Globus pallidus (tissue), 1 donor: ENCODE results near the gene NBPF8.
"Not testable (repeated sequence)": the region's sequence is repeated elsewhere in the genome, so short reads cannot be mapped to it uniquely, and the experiment has no call there.

Experiments used
- DNase-seq: peaks from one replicate; pipeline ENCODE4 v3.0.0-alpha.2; 2015; ENCODE audit warnings: low spot score

NBPF8 gene, protein sequence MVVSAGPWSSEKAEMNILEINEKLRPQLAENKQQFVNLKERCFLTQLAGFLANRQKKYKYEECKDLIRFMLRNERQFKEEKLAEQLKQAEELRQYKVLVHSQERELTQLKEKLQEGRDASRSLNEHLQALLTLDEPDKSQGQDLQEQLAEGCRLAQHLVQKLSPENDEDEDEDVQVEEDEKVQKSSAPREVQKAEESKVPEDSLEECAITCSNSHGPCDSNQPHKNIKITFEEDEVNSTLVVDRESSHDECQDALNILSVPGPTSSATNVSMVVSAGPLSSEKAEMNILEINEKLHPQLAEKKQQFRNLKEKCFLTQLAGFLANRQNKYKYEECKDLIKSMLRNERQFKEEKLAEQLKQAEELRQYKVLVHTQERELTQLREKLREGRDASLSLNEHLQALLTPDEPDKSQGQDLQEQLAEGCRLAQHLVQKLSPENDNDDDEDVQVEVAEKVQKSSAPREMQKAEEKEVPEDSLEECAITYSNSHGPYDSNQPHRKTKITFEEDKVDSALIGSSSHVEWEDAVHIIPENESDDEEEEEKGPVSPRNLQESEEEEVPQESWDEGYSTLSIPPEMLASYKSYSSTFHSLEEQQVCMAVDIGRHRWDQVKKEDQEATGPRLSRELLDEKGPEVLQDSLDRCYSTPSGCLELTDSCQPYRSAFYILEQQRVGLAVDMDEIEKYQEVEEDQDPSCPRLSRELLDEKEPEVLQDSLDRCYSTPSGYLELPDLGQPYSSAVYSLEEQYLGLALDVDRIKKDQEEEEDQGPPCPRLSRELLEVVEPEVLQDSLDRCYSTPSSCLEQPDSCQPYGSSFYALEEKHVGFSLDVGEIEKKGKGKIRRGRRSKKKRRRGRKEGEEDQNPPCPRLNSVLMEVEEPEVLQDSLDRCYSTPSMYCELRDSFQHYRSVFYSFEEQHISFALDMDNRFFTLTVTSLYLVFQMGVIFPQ

DNA sequence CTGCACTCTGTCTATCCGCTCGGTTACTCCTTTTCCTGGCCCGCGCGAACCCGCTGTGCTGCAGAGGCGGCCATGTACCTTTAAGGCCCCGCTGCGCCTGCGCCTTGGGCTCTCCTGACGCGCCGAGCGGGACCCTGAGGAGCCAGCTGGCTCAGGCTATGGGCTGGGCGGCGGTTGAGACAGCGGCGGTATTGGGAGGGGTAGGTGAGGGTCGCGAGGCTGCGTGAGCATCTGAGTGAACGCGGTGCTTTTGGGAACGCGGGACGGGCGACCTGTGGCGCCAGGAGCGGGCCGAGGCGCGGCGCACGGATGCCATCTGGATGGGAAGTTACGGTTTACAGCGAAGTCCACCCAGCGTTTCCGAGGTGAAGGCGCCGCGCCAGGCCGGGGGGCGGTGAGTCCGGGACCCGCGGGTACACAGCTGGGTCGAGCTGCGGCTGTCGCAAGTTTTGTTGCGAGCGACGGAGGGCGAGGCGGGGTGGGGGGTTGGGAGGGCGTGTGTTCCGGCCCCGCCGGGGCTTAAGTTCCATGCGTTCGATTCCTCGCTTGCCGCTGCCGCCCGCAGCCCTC is at the start of gene NBPF8:
NBPF8 (plus strand) TSS at position 125 of the 570 bp plus-strand sequence. CDS start 21,488 bp downstream, outside the sequence.
- peak; percentile 17 for DNase-seq

DNA sequence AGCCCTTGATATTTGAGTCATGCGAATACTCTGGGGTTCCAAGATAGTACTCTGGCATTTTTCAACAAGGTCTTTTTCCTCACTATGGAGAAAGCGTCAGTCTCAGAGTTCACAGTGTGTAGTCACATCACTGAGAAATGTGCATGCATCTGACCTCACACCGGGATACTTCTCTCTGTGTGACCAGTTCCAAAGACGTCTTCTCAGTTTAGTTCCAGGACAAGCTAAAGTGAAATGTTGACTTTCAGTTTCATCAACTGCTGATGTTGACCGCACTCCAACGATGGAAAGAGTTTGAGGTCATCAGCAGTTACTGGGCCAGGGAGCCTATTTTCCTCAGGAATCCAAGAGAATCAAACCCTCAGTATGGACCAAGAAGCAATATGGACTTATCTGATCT is 47.1 kb upstream of the NBPF8 start:
- not testable (repeated sequence) for DNase-seq

DNA sequence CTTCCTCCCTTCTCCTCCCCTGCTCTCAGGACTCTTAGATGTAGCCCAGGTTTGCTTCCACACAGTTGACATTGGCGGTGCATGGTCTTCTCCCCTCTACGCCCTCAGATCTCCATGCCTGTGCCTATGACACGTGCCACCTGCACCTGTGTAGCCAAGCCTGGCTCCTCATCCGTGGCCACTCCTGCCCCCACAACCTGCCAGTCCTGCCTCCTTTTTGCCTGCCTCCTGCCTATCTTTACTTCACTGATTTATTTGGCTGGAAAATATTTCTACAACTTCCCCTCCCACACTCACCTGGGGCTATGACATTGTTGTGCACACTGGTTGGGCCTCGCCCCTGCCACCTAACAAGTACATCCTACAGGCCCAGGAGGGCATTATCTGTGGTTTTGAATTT is 28.2 kb upstream of the NBPF8 start:
- DNase-seq = not testable (repeated sequence)

DNA sequence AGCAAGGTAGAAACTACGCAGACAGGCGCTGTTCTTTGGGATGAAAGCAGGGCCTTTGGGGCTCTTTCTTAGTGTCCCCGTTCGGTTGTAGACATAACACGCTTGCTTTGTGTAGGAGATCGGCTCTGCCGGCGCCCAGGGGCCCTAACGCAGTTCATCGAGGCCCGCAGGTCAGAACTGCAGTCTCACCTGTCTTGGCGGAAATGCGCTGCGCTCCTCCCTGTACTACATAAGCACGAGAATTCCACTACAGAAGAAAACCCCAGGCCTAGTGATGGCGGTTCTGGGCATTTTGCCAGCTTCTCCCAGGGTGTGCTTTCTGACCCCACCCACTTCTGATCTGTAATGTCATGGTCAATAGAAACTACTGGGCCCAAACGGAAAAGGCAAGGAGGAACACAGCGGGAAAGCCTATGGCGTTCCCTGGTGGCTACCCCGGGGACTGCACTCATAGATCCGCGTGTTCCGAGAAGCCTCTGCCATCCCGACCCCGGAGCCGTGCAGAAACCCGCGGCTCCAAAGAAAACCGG is 26.2 kb upstream of the NBPF8 start:
- DNase-seq = peak; percentile 30

DNA sequence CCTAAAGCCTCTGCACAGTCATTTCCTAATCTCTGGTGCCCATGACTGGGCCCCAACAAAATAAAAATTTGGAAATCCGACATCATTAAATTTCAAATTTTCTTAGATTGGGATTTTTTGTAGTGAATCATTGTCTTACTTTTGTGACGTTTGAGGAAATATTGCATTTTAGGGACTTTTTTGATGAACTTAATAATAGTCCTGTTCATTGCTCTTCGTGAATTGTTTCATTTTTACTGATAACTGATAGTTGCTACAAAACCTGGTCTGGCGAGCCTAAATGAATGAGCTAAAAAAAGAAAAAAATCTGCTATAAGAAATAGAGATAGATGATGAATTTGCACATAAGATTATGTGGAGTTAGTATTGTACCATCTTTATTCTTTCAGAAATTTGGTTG is 23.5 kb upstream of the NBPF8 start:
- DNase-seq = not testable (repeated sequence)

DNA sequence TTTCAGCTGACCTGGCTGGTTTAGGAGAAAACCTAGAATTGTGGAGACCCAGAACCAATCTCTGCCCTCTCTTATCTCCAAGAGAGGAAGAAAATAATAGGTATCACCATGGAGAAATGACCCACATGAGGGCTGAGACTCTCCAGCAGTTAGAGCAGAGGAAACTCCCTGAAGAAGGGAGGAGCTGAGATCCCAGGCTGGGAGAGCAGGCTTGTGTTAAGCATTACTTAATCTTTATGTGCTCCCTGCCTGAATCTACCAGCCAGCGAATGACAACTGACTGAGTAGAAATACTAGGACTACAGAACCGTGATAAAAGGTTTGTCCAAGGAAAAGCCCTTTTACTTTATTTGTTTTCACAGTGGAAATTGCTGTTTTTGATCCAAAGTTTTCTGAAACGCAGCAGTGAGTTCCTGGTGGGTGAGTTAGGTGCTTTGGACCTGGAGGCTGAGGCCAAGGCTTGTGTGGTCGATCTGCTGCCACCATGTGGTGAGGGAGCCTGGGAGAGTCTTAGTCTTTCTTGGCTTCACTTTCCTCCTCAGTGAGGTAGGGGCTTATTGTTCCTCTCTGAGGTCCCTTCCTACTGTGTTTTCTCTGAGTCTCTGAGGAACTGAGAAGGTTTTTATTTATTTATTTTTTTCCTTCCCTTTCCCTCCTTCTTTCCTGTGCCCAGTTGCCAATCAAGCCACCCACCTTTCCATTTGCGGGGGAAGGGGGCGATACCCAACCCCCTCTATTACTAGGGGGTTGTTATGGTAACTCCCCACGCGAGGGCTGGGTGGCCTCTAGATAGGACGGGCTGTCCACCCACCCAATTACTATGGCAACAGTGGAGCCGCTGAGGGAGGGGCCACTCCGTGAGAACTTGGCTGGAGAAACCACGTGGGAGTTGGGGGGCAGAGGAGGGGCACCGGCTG is 21.3 kb upstream of the NBPF8 start:
- not testable (repeated sequence) for DNase-seq

DNA sequence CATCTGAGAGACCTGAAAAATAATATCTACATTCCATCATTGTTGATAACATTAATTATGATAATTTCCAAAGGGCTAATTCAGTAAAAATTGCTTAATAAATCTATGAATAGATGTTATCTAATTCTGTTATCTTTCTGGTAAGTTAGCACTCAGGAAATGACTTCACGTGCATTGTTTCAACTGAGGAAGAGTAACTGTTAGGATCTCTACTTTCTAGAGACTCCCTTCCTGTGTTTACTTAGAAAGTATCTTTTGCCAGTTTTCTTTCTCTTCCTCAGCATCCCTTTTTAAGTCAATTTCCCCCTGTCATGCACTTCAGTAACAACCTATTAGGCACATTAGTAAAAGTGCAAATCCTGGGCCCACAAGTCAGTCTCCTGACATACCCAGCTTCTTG is 9.5 kb upstream of the NBPF8 start:
- DNase-seq = not testable (repeated sequence)

DNA sequence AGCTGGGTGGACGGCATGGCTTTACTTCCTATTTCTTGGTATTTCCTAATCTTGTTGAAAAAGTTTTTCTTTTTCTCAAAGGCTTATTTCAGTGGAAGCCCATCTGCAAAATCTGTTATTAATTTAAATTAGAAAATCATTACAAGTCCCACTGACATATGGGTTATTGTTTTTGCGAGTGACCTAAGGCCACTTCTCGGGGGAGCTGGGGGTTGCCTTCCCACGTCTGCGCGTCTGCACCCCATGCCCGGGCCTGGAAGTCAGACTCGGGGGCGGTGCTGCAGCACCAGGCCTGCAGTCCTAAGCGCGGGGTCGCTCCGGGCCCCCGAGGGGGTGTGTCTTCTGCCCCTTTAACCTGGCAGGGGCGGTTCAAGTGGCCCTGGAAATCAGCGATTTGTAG is 384 bp upstream of the NBPF8 start:
- not testable (repeated sequence) for DNase-seq

DNA sequence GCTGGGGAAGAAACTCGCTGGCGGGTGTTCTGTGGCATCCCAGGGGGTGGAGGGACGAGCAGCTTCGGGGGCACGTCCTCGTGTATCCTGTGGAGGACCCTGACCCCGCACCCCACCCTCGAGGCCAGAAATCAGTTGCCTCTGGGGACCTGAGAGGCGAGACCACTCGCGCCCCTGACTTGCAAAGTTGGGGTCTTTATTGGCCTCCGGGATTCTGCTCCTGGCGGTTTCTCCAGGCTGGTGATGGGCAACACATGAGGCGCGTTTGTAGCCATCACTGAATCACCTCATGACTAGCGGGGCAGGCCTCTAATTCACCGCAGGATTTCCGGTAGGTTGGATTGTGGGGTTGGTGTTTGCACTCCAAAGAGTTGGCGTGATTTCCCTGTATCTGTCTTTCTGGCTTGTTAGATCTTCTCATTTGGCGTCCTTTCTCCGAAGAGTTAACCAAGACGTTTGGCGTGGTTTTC is 692 bp downstream of the NBPF8 start:
- DNase-seq = not testable (repeated sequence)

DNA sequence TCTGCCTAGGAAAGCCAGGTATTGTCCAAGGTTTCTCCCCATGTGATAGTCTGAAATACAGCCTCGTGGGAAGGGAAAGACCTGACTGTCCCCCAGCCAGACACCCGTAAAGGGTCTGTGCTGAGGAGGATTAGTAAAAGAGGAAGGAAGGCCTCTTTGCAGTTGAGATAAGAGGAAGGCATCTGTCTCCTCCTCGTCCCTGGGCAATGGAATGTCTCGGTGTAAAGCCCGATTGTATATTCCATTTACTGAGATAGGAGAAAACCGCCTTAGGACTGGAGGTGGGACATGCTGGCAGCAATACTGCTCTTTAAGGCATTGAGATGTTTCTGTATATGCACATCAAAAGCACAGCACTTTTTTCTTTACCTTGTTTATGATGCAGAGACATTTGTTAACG is 10.2 kb downstream of the NBPF8 start:
- DNase-seq = not testable (repeated sequence)

DNA sequence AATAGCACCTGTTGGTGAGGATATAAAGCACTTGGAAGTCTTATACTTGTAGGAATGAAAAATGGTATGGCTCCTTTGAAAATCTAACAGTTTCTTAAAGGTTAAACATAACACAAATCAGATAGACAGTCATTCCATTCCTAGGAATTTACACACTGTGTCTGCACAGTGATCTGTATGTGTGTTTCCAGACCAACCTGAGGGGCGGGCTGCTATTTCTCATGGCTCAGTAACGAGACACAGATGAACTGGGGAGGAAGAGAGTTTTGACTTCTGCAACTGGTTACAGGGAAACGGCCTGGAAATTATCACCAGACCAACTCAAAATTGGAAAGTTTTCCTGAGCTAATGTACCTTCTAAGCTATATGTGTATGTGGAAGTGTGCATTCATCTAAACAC is 16.8 kb downstream of the NBPF8 start:
- DNase-seq = not testable (repeated sequence)

DNA sequence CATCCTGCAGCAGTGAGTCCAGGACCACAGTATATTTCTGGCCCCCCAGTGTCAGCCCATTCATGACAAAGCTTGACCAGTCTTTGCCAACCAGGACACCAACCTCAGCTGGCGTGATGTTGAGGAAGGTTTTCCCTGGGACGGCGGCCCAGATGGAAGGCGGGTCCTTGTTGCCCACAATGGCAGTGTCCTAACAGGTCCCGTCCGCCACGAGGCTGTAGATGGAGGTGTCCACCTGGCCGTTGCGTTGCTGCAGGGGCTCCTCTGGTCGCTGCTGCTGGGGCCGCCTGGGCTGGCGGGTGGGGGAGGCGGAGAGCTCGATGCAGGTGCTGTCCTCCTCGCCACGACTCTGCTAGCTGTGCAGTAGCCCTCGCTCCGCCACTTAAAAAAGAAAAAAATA is 19.0 kb downstream of the NBPF8 start:
- DNase-seq = not testable (repeated sequence)

DNA sequence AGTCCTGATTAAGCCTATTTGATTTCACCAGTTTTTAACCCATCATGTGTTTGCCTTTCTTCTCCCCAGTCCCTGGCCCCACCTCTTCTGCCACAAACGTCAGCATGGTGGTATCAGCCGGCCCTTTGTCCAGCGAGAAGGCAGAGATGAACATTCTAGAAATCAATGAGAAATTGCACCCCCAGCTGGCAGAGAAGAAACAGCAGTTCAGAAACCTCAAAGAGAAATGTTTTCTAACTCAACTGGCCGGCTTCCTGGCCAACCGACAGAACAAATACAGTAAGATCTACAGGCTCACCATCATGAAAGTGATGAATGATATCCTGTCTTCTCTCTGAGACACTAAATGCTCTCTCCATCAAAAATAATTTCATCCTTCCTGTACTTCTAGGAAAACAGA is 34.3 kb downstream of the NBPF8 start:
- DNase-seq = not testable (repeated sequence)
